ENCODE results near the gene SLC6A14. TPM values are rescaled to one million over a fixed set of nuclear protein-coding genes. Genes with fewer than 3 reads are reported as not detected.

SLC6A14 gene
- total and polyA plus RNA-seq, 7 experiments from 2014 or later = not detected

GRCh38 chrX:116427978-116428377 lies 8.4 kb upstream of the SLC6A14 start:
- no peak overlapping the region for H3K27ac Mint-ChIP-seq
- H3K27ac ChIP-seq (ENCODE audit: low read depth, low read length) = no peak overlapping the region
- no peaks in the 10 kb centered on the region for H3K9me3 ChIP-seq (ENCODE audit: control insufficient read depth in 2 of 3, low read length in 3 of 3)
- H3K4me3 Mint-ChIP-seq = no peak overlapping the region
- no peaks in the 10 kb centered on the region for H3K36me3 Mint-ChIP-seq
- POLR2A ChIA-PET = no interaction called here
- H3K27me3 Mint-ChIP-seq = no peaks in the 10 kb centered on the region
- ATAC-seq = no peak
- no peak overlapping the region for H3K4me3 ChIP-seq (ENCODE audit: low read length)
- H3K9me3 Mint-ChIP-seq = peaks cover 0 to 2% (median 0%) of the 10 kb centered on the region in 11 donors
- H3K36me3 ChIP-seq (ENCODE audit: control insufficient read depth in 2 of 3, insufficient read depth in 3 of 3, low read length in 3 of 3) = no peaks in the 10 kb centered on the region
- H3K4me1 ChIP-seq (ENCODE audit: control insufficient read depth in 2 of 2, insufficient read depth in 2 of 2, low read length in 2 of 2) = no peaks in the 10 kb centered on the region
- no peaks in the 10 kb centered on the region for H3K27me3 ChIP-seq (ENCODE audit: control insufficient read depth in 2 of 2, insufficient read depth in 2 of 2, low read length in 2 of 2)
- intact Hi-C loops (cut with micrococcal nuclease) = no loop called here
- CTCF ChIA-PET = no interaction called here
- no peak for DNase-seq
- no peaks in the 10 kb centered on the region for H3K4me1 Mint-ChIP-seq

- intact Hi-C loops (cut with micrococcal nuclease) = no loop called here
- no peak for DNase-seq
- Histone ChIP-seq H3K36me3 (ENCODE audit: control insufficient read depth in 2 of 3, insufficient read depth in 3 of 3, low read length in 3 of 3) (no peaks in the 10 kb centered on the region), H3K4me3 (ENCODE audit: low read length) (no peak overlapping the region), H3K27ac (ENCODE audit: low read depth, low read length) (no peak overlapping the region), H3K27me3 (ENCODE audit: control insufficient read depth in 2 of 2, insufficient read depth in 2 of 2, low read length in 2 of 2) (no peaks in the 10 kb centered on the region), H3K9me3 (ENCODE audit: control insufficient read depth in 2 of 3, low read length in 3 of 3) (no peaks in the 10 kb centered on the region), H3K4me1 (ENCODE audit: control insufficient read depth in 2 of 2, insufficient read depth in 2 of 2, low read length in 2 of 2) (no peaks in the 10 kb centered on the region)
- Mint-ChIP-seq H3K36me3 (no peaks in the 10 kb centered on the region), H3K4me3 (no peak overlapping the region), H3K27me3 (no peaks in the 10 kb centered on the region), H3K4me1 (no peaks in the 10 kb centered on the region), H3K27ac (no peak overlapping the region), H3K9me3 (peaks cover 0 to 7% (median 2%) of the 10 kb centered on the region in 11 donors)
- ATAC-seq = no peak
- ChIA-PET CTCF (no interaction called here), POLR2A (no interaction called here)
These were observed 809 bp upstream of the SLC6A14 start for GRCh38 chrX:116435597-116435996.

GRCh38 chrX:116449156-116449555 lies 12.8 kb downstream of the SLC6A14 start:
- Mint-ChIP-seq H3K4me3 (no peak overlapping the region), H3K4me1 (no peaks in the 10 kb centered on the region), H3K36me3 (no peaks in the 10 kb centered on the region), H3K9me3 (peaks cover 0 to 1% (median 0%) of the 10 kb centered on the region in 11 donors), H3K27me3 (no peaks in the 10 kb centered on the region), H3K27ac (no peak overlapping the region)
- no peaks in the 10 kb centered on the region for H3K36me3 ChIP-seq (ENCODE audit: control insufficient read depth in 2 of 3, insufficient read depth in 3 of 3, low read length in 3 of 3)
- ChIA-PET CTCF (no interaction called here), POLR2A (no interaction called here)
- intact Hi-C loops (cut with micrococcal nuclease) = no loop called here
- H3K4me3 ChIP-seq (ENCODE audit: low read length) = no peak overlapping the region
- DNase-seq = no peak
- no peaks in the 10 kb centered on the region for H3K9me3 ChIP-seq (ENCODE audit: control insufficient read depth in 2 of 3, low read length in 3 of 3)
- H3K27me3 ChIP-seq (ENCODE audit: control insufficient read depth in 2 of 2, insufficient read depth in 2 of 2, low read length in 2 of 2) = no peaks in the 10 kb centered on the region
- H3K27ac ChIP-seq (ENCODE audit: low read depth, low read length) = no peak overlapping the region
- ATAC-seq = no peak
- H3K4me1 ChIP-seq (ENCODE audit: control insufficient read depth in 2 of 2, insufficient read depth in 2 of 2, low read length in 2 of 2) = no peaks in the 10 kb centered on the region

- H3K4me3 Mint-ChIP-seq = no peak within 1 kb of the TSS
These were observed 26.4 kb downstream of the SLC6A14 start, which contains the start of gene CT83 for GRCh38 chrX:116462822-116463221. TSS of gene CT83 (minus strand) at chrX:116462976. CDS start at chrX:116462856, 120 bp downstream.

GRCh38 chrX:116480059-116480458 lies 43.7 kb downstream of the SLC6A14 start:
- POLR2A ChIA-PET = no interaction called here
- no peaks in the 10 kb centered on the region for H3K9me3 ChIP-seq (ENCODE audit: control insufficient read depth in 2 of 3, low read length in 3 of 3)
- Mint-ChIP-seq H3K4me3 (no peak overlapping the region), H3K27ac (no peak overlapping the region), H3K36me3 (no peaks in the 10 kb centered on the region), H3K9me3 (peaks cover 0 to 12% (median 0%) of the 10 kb centered on the region in 11 donors), H3K27me3 (no peaks in the 10 kb centered on the region), H3K4me1 (no peaks in the 10 kb centered on the region)
- no peaks in the 10 kb centered on the region for H3K27me3 ChIP-seq (ENCODE audit: control insufficient read depth in 2 of 2, insufficient read depth in 2 of 2, low read length in 2 of 2)
- no peaks in the 10 kb centered on the region for H3K36me3 ChIP-seq (ENCODE audit: control insufficient read depth in 2 of 3, insufficient read depth in 3 of 3, low read length in 3 of 3)
- DNase-seq = no peak
- intact Hi-C loops (cut with micrococcal nuclease) = no loop called here
- no peak overlapping the region for H3K27ac ChIP-seq (ENCODE audit: low read depth, low read length)
- CTCF ChIA-PET = no interaction called here
- H3K4me1 ChIP-seq (ENCODE audit: control insufficient read depth in 2 of 2, insufficient read depth in 2 of 2, low read length in 2 of 2) = no peaks in the 10 kb centered on the region
- no peak overlapping the region for H3K4me3 ChIP-seq (ENCODE audit: low read length)
- no peak for ATAC-seq

More at GRCh38 chrX:116462822-116463221, 26.4 kb downstream of the SLC6A14 start, which contains the start of gene CT83:
- Mint-ChIP-seq H3K27me3 (no peaks in the 10 kb centered on the region), H3K36me3 (no peaks in the 10 kb centered on the region), H3K4me1 (no peaks in the 10 kb centered on the region), H3K9me3 (peaks cover 0 to 5% (median 0%) of the 10 kb centered on the region in 11 donors), H3K27ac (no peak within 1 kb of the TSS)
- Histone ChIP-seq H3K27ac (ENCODE audit: low read depth, low read length) (no peak within 1 kb of the TSS), H3K9me3 (ENCODE audit: control insufficient read depth in 2 of 3, low read length in 3 of 3) (no peaks in the 10 kb centered on the region), H3K4me1 (ENCODE audit: control insufficient read depth in 2 of 2, insufficient read depth in 2 of 2, low read length in 2 of 2) (no peaks in the 10 kb centered on the region), H3K36me3 (ENCODE audit: control insufficient read depth in 2 of 3, insufficient read depth in 3 of 3, low read length in 3 of 3) (no peaks in the 10 kb centered on the region), H3K27me3 (ENCODE audit: control insufficient read depth in 2 of 2, insufficient read depth in 2 of 2, low read length in 2 of 2) (no peaks in the 10 kb centered on the region), H3K4me3 (ENCODE audit: low read length) (no peak within 1 kb of the TSS)
- ChIA-PET CTCF (no interaction called here), POLR2A (no interaction called here)
- intact Hi-C loops (cut with micrococcal nuclease) = no loop called here
- DNase-seq (no peak), ATAC-seq (no peak)

GRCh38 chrX:116490104-116490503 lies 53.7 kb downstream of the SLC6A14 start:
- H3K36me3 Mint-ChIP-seq = no peaks in the 10 kb centered on the region
- no peaks in the 10 kb centered on the region for H3K4me1 Mint-ChIP-seq
- H3K27ac ChIP-seq (ENCODE audit: low read depth, low read length) = no peak overlapping the region
- H3K9me3 ChIP-seq (ENCODE audit: control insufficient read depth in 2 of 3, low read length in 3 of 3) = no peaks in the 10 kb centered on the region
- peaks cover 0 to 6% (median 0%) of the 10 kb centered on the region in 11 donors for H3K9me3 Mint-ChIP-seq
- CTCF ChIA-PET = no interaction called here
- H3K4me3 Mint-ChIP-seq = no peak overlapping the region
- no peak overlapping the region for H3K27ac Mint-ChIP-seq
- H3K4me1 ChIP-seq (ENCODE audit: control insufficient read depth in 2 of 2, insufficient read depth in 2 of 2, low read length in 2 of 2) = no peaks in the 10 kb centered on the region
- POLR2A ChIA-PET = no interaction called here
- intact Hi-C loops (cut with micrococcal nuclease) = no loop called here
- H3K27me3 Mint-ChIP-seq = no peaks in the 10 kb centered on the region
- no peak overlapping the region for H3K4me3 ChIP-seq (ENCODE audit: low read length)
- ATAC-seq (no peak), DNase-seq (no peak)
- no peaks in the 10 kb centered on the region for H3K36me3 ChIP-seq (ENCODE audit: control insufficient read depth in 2 of 3, insufficient read depth in 3 of 3, low read length in 3 of 3)
- no peaks in the 10 kb centered on the region for H3K27me3 ChIP-seq (ENCODE audit: control insufficient read depth in 2 of 2, insufficient read depth in 2 of 2, low read length in 2 of 2)

GRCh38 chrX:116493271-116493670 lies 56.9 kb downstream of the SLC6A14 start:
- H3K4me3 Mint-ChIP-seq = no peak overlapping the region
- H3K9me3 Mint-ChIP-seq = peaks cover 0 to 4% (median 0%) of the 10 kb centered on the region in 11 donors
- no peaks in the 10 kb centered on the region for H3K36me3 Mint-ChIP-seq
- no peaks in the 10 kb centered on the region for H3K4me1 Mint-ChIP-seq
- ATAC-seq (no peak), DNase-seq (no peak)
- intact Hi-C loops (cut with micrococcal nuclease) = no loop called here
- no peaks in the 10 kb centered on the region for H3K4me1 ChIP-seq (ENCODE audit: control insufficient read depth in 2 of 2, insufficient read depth in 2 of 2, low read length in 2 of 2)
- H3K27ac Mint-ChIP-seq = no peak overlapping the region
- no peaks in the 10 kb centered on the region for H3K27me3 ChIP-seq (ENCODE audit: control insufficient read depth in 2 of 2, insufficient read depth in 2 of 2, low read length in 2 of 2)
- CTCF ChIA-PET = no interaction called here
- H3K4me3 ChIP-seq (ENCODE audit: low read length) = no peak overlapping the region
- no peak overlapping the region for H3K27ac ChIP-seq (ENCODE audit: low read depth, low read length)
- no peaks in the 10 kb centered on the region for H3K27me3 Mint-ChIP-seq
- H3K9me3 ChIP-seq (ENCODE audit: control insufficient read depth in 2 of 3, low read length in 3 of 3) = no peaks in the 10 kb centered on the region
- H3K36me3 ChIP-seq (ENCODE audit: control insufficient read depth in 2 of 3, insufficient read depth in 3 of 3, low read length in 3 of 3) = no peaks in the 10 kb centered on the region
- POLR2A ChIA-PET = no interaction called here
